Measurements from ENCODE around the gene FHIT.

DNA sequence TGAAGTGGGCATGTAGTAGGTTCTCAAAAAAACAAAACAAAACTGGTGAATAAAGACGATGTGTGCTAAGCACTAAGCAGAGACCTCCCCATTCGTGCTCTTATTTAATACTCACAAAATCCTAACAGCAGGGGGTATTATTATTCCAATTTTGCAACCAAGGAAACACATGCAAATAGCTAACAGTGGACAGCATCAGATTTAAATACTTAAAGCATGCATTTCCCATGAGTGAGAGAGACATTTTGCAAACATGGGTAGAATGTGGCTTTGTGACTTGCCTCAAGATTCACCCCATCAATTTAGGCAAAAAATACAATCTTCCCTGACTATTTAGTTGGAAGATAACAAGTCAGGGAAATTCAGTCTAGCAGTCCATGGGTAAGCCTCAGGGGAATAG is 1255.2 kb downstream of the FHIT start:
- TF ChIP-seq, protein P1, sequence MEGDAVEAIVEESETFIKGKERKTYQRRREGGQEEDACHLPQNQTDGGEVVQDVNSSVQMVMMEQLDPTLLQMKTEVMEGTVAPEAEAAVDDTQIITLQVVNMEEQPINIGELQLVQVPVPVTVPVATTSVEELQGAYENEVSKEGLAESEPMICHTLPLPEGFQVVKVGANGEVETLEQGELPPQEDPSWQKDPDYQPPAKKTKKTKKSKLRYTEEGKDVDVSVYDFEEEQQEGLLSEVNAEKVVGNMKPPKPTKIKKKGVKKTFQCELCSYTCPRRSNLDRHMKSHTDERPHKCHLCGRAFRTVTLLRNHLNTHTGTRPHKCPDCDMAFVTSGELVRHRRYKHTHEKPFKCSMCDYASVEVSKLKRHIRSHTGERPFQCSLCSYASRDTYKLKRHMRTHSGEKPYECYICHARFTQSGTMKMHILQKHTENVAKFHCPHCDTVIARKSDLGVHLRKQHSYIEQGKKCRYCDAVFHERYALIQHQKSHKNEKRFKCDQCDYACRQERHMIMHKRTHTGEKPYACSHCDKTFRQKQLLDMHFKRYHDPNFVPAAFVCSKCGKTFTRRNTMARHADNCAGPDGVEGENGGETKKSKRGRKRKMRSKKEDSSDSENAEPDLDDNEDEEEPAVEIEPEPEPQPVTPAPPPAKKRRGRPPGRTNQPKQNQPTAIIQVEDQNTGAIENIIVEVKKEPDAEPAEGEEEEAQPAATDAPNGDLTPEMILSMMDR (IDR thresholded peaks at IDR 0.05), result no peak
- TF ChIP-seq POLR2AphosphoS5 (IDR thresholded peaks at IDR 0.05), result no peak

Data from esophagus muscularis mucosa (tissue), 3 donors.